Transverse colon (tissue), 4 donors: ENCODE results near the gene PCBP3. TPM values are rescaled to one million over a fixed set of nuclear protein-coding genes. Genes with fewer than 3 reads are reported as not detected.

Experiments
- DNase-seq: peaks from one replicate; pipeline ENCODE4 v3.0.0-alpha.2; 2019
- H3K27ac ChIP-seq, 4 donors: fragments of 200-600 bp; sonication (generic); 2 replicates each; pipeline ENCODE4 v1.5.1; 2016 to 2018; ENCODE audit warnings: inconsistent platforms in 4 of 4
- H3K27me3 ChIP-seq: fragments of 200-600 bp; sonication (generic); 2 replicates; pipeline ENCODE4 v1.5.1; 2017; ENCODE audit warnings: inconsistent platforms
- H3K36me3 ChIP-seq, 4 donors: fragments of 200-600 bp; sonication (generic); 2 replicates each; pipeline ENCODE4 v1.5.1; 2017 to 2019; ENCODE audit warnings: inconsistent platforms in 4 of 4
- H3K4me1 ChIP-seq, 4 donors: fragments of 200-600 bp; sonication (generic); 2 replicates each; pipeline ENCODE4 v1.5.1; 2017 to 2020; ENCODE audit warnings: inconsistent platforms in 4 of 4
- H3K4me3 ChIP-seq, 4 donors: fragments of 200-600 bp; sonication (generic); 1 replicate in 1 of 4; 2 replicates in 3 of 4; pipeline versions ENCODE4 v1.5.1 to v1.6.1; 2017 to 2019; ENCODE audit warnings: inconsistent platforms in 4 of 4
- H3K9me3 ChIP-seq, 2 donors: fragments of 200-600 bp; sonication (generic); 2 replicates each; pipeline ENCODE4 v1.5.1; 2017 to 2019; ENCODE audit warnings: inconsistent platforms in 2 of 2
- EP300 ChIP-seq: sonication (generic); formaldehyde crosslinking; IDR thresholded peaks from one replicate; pipeline ENCODE4 v1.6.1; 2017; ENCODE audit warnings: antibody characterized with exemption, low read depth
- POLR2A ChIP-seq: fragments of 450-650 bp; IDR thresholded peaks from one replicate; pipeline ENCODE4 v1.6.1; 2016; ENCODE audit warnings: antibody characterized with exemption, mild to moderate bottlenecking, moderate library complexity
- POLR2AphosphoS5 ChIP-seq, 3 donors: sonication (generic); formaldehyde crosslinking; IDR thresholded peaks; one replicate each; pipeline ENCODE4 v1.6.1; 2016; ENCODE audit warnings: antibody characterized with exemption in 3 of 3
- WGBS, 2 donors: methylation state at CpG; one replicate each; pipeline ENCODE4 v1.1.5; 2018; ENCODE audit warnings: low coverage in 1 of 2; 5-methylcytosine and 5-hydroxymethylcytosine counted together
- in situ Hi-C, 4 donors: fragments of 200-750 bp; cut with MboI; loops; one replicate each; pipeline versions ENCODE4 v1.15.0 to v1.15.1; 2017; ENCODE audit warnings: low sequenced_read_pairs in 3 of 4, low pct_ligation_motif_present in 1 of 4, low pct_unique_long_range_greater_than_20kb in 1 of 4
- intact Hi-C: fragments of 100-400 bp; cut with DNase I; formaldehyde crosslinking; loops from one replicate; pipeline ENCODE4 v1.15.1; 2023; ENCODE audit warnings: low total_unique reads
- total RNA-seq, 4 donors: library from RNA; depleted of rRNA; stranded (reverse); fragments of >200 nt; gene quantifications; one replicate each; pipeline ENCODE4 v1.1.0, GENCODE V29; 2016
- TF ChIP-seq, protein P1 (sequence below), 5 experiments: fragments of 200-600 bp in 3 of 5; fragments of 450-650 bp in 2 of 5; sonication (generic) in 3 of 5; IDR thresholded peaks; 1 replicate in 2 of 5; 2 replicates in 3 of 5; pipeline ENCODE4 v1.5.1; 2016 to 2017; ENCODE audit warnings: antibody characterized with exemption in 5 of 5, inconsistent platforms in 3 of 5, mild to moderate bottlenecking in 2 of 5, moderate library complexity in 1 of 5

PCBP3 gene
- total RNA-seq, 4 donors from 2014 or later = 0.80 to 7.8 (median 5.3) TPM

DNA sequence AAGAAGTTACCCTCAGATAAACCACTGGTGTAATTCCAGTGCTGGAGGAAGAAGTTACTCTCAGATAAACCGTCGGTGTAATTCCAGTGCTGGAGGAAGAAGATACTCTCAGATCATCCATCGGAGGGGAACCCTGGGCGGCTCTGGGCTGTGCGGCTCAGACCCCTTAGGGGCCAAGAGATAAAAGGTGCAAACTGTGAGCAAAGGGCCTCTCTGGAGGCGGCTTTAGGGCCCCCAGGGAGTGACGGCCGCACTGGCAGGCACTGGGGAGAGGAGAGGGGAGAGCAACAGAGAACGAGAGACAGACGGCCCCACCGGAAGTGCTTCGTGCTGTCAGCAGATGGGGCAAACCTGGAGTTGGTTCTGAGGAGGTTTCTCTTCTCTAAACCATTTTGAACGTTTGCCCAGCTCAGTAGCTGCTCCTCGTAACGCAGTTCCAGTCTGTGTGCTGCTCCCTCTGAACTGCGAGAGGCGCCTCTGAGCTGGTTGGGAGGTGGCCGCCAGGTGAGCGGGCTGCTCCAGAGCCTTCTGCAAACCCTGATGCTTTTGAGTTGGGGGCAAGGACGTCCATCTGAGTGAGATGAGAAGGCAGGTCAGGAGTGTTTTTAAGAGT lies 275.4 kb downstream of the PCBP3 start:
- intact Hi-C loops = no loop called here
- TF ChIP-seq POLR2AphosphoS5 (IDR thresholded peaks at IDR 0.05) = no peak
- TF ChIP-seq, protein P1, sequence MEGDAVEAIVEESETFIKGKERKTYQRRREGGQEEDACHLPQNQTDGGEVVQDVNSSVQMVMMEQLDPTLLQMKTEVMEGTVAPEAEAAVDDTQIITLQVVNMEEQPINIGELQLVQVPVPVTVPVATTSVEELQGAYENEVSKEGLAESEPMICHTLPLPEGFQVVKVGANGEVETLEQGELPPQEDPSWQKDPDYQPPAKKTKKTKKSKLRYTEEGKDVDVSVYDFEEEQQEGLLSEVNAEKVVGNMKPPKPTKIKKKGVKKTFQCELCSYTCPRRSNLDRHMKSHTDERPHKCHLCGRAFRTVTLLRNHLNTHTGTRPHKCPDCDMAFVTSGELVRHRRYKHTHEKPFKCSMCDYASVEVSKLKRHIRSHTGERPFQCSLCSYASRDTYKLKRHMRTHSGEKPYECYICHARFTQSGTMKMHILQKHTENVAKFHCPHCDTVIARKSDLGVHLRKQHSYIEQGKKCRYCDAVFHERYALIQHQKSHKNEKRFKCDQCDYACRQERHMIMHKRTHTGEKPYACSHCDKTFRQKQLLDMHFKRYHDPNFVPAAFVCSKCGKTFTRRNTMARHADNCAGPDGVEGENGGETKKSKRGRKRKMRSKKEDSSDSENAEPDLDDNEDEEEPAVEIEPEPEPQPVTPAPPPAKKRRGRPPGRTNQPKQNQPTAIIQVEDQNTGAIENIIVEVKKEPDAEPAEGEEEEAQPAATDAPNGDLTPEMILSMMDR (IDR thresholded peaks at IDR 0.05) = no peak
- peaks cover 0 to 3% (median 0%) of the 10 kb centered on the region in 4 donors for H3K4me1 ChIP-seq
- H3K36me3 ChIP-seq = no peaks in the 10 kb centered on the region
- H3K27ac ChIP-seq = no peak overlapping the region
- in situ Hi-C loops = no loop called here
- no peaks in the 10 kb centered on the region for H3K9me3 ChIP-seq
- H3K27me3 ChIP-seq = no peaks in the 10 kb centered on the region
- no peak overlapping the region for H3K4me3 ChIP-seq
- 77 to 96% methylated on average over 5 to 20 of the region's 20 CpGs for WGBS, 2 donors
- no peak for DNase-seq

GRCh38 chr21:45919593-45919992 lies 276.1 kb downstream of the PCBP3 start:
- no peaks in the 10 kb centered on the region for H3K9me3 ChIP-seq
- no peaks in the 10 kb centered on the region for H3K36me3 ChIP-seq
- DNase-seq = no peak
- WGBS, 2 donors = 50 to 89% methylated on average over 1 to 15 of the region's 15 CpGs
- in situ Hi-C loops = no loop called here
- TF ChIP-seq POLR2A (no peak), POLR2AphosphoS5 (IDR thresholded peaks at IDR 0.05) (no peak), EP300 (no peak)
- TF ChIP-seq, protein P1 (IDR thresholded peaks at IDR 0.05) = no peak
- intact Hi-C loops = no loop called here
- H3K27me3 ChIP-seq = no peaks in the 10 kb centered on the region
- peaks cover 0 to 3% (median 0%) of the 10 kb centered on the region in 4 donors for H3K4me1 ChIP-seq
- H3K27ac ChIP-seq = no peak overlapping the region
- H3K4me3 ChIP-seq = no peak overlapping the region

DNA sequence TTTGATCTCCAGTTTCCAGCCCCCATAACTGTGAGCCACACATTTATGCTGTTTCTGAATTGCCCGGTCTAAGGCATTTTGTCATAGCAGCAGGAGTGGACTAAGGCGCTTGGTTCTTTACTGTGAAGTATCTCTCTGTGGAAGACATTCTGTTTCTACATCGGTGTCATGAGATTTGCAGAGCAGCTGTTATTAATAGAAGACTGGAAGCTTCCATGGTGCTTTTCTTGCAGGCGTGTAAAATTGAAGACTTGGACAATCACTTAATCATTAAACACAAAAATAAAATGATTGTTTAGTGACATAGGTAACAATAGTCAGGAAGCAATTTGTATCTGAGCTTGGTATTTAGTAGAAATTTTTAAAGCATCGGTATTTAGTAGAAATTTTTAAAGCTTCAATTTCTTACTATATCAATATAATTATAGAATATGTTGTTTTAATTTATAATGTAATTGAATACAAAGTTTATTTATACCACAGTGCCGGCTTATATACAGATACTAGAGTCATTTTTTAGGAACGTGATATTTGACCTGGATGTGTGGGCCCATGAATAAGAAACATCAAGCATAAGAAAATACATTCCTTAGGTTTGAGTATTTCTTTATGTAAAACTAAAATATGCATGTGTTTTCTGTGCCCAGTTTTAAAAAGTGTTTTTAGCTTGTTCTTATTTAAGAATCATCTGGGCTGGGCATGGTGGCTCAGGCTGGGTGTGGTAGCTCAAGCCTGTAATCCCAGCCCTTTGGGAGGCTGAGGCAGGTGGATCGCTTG lies 277.5 kb downstream of the PCBP3 start:
- no peak for DNase-seq
- intact Hi-C loops (no loop called here), in situ Hi-C loops (no loop called here)
- Histone ChIP-seq H3K27me3 (no peaks in the 10 kb centered on the region), H3K4me1 (peaks cover 0 to 3% (median 0%) of the 10 kb centered on the region in 4 donors), H3K36me3 (no peaks in the 10 kb centered on the region), H3K27ac (no peak overlapping the region), H3K9me3 (no peaks in the 10 kb centered on the region), H3K4me3 (no peak overlapping the region)
- TF ChIP-seq POLR2AphosphoS5 (IDR thresholded peaks at IDR 0.05) (no peak), POLR2A (no peak), EP300 (no peak)
- TF ChIP-seq, protein P1 (IDR thresholded peaks at IDR 0.05) = no peak
- WGBS, 2 donors = 87 to 92% methylated on average over 8 of the region's 8 CpGs

GRCh38 chr21:45921917-45922316 lies 278.4 kb downstream of the PCBP3 start:
- TF ChIP-seq POLR2AphosphoS5 (IDR thresholded peaks at IDR 0.05) (no peak), POLR2A (no peak), EP300 (no peak)
- TF ChIP-seq, protein P1 (IDR thresholded peaks at IDR 0.05) = no peak
- no peaks in the 10 kb centered on the region for H3K27me3 ChIP-seq
- H3K4me1 ChIP-seq = peaks cover 0 to 3% (median 0%) of the 10 kb centered on the region in 4 donors
- H3K36me3 ChIP-seq = no peaks in the 10 kb centered on the region
- intact Hi-C loops (no loop called here), in situ Hi-C loops (no loop called here)
- no peak overlapping the region for H3K27ac ChIP-seq
- H3K9me3 ChIP-seq = no peaks in the 10 kb centered on the region
- no peak for DNase-seq
- WGBS, 2 donors = 86% methylated on average over 7 of the region's 7 CpGs; no CpG with 5 or more reads in 1 of the 2 donors
- no peak overlapping the region for H3K4me3 ChIP-seq
